ENCODE measurements around the gene ZNF215.
A peak's percentile ranks its signal among the peaks of the same experiment; 100 is the strongest.
"Not testable (repeated sequence)": the region's sequence is repeated elsewhere in the genome, so short reads cannot be mapped to it uniquely, and the experiment has no call there.

The ZNF215 gene

DNA sequence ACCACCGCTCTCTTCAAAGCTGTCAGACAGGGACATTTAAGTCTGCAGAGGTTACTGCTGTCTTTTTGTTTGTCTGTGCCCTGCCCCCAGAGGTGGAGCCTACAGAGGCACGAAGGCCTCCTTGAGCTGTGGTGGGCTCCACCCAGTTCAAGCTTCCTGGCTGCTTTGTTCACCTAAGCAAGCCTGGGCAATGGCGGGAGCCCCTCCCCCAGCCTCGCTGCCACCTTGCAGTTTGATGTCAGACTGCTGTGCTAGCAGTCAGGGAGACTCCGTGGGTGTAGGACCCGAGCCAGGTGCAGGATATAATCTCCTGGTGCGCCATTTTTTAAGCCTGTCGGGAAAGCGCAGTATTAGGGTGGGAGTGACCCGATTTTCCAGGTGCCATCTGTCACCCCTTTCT lies 28.0 kb downstream of the ZNF215 start:
- no CpG with 5 or more reads among the region's 10 CpGs for WGBS (ENCODE audit: extremely low coverage, insufficient coverage, low lambda C conversion rate)
- H4K8ac ChIP-seq (ENCODE audit: low read depth, low read length); H3K4me3 ChIP-seq (ENCODE audit: low read length); H3K23ac ChIP-seq (ENCODE audit: low read length); H3K9ac ChIP-seq (ENCODE audit: low read length); H2BK120ac ChIP-seq (ENCODE audit: low read depth, low read length); H3K79me1 ChIP-seq (ENCODE audit: low read length); H3K4ac ChIP-seq (ENCODE audit: low read depth, low read length); H2BK5ac ChIP-seq (ENCODE audit: low read length); H3K56ac ChIP-seq (ENCODE audit: low read length); H3K79me2 ChIP-seq (ENCODE audit: control insufficient read depth, insufficient read depth, low read length); H3K18ac ChIP-seq (ENCODE audit: low read length); H3K27me3 ChIP-seq (ENCODE audit: insufficient read depth, low read length, poor library complexity); H4K5ac ChIP-seq (ENCODE audit: low read length); H3K36me3 ChIP-seq (ENCODE audit: control insufficient read depth, insufficient read depth, low read length); DNase-seq; H3K4me1 ChIP-seq (ENCODE audit: control insufficient read depth, low read depth, low read length); H2AK5ac ChIP-seq (ENCODE audit: low read length); H2BK15ac ChIP-seq (replicated peaks; ENCODE audit: low read depth); H3K27ac ChIP-seq (ENCODE audit: low read depth, low read length); H3K4me2 ChIP-seq (ENCODE audit: low read length): not testable (repeated sequence)

DNA sequence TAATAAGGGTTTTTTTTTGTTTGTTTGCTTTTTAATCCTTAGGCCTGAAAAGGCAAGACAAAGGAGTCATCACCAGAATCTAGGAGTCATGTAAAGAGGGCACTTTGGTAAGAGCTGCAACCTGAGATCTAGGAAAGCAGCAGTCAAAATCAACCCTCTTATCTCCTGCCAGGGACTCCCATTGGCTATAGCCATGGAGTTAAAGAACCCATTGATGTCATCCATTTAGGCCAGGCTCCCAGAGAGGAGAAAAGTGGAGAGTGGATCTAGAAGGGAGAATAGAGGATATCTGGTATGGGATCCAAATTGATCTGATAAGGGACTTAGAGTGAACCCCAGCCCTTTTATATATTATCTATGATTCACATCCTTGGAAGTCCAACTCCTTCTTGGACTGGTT lies 35.9 kb downstream of the ZNF215 start:
- H3K4me2 ChIP-seq (ENCODE audit: low read length) = no peak overlapping the region
- no peak overlapping the region for H4K5ac ChIP-seq (ENCODE audit: low read length)
- H3K27me3 ChIP-seq (ENCODE audit: insufficient read depth, low read length, poor library complexity) = no peaks in the 10 kb centered on the region
- no peak overlapping the region for H3K18ac ChIP-seq (ENCODE audit: low read length)
- no peak overlapping the region for H3K23ac ChIP-seq (ENCODE audit: low read length)
- no peak overlapping the region for H2BK5ac ChIP-seq (ENCODE audit: low read length)
- no peak overlapping the region for H3K27ac ChIP-seq (ENCODE audit: low read depth, low read length)
- no peak overlapping the region for H4K8ac ChIP-seq (ENCODE audit: low read depth, low read length)
- no peak overlapping the region for H2AK5ac ChIP-seq (ENCODE audit: low read length)
- DNase-seq = peak; percentile 30
- H3K36me3 ChIP-seq (ENCODE audit: control insufficient read depth, insufficient read depth, low read length) = no peaks in the 10 kb centered on the region
- H3K79me1 ChIP-seq (ENCODE audit: low read length) = no peaks in the 10 kb centered on the region
- no peak overlapping the region for H3K4ac ChIP-seq (ENCODE audit: low read depth, low read length)
- no peak overlapping the region for H3K56ac ChIP-seq (ENCODE audit: low read length)
- H3K9ac ChIP-seq (ENCODE audit: low read length) = no peak overlapping the region
- no peak overlapping the region for H2BK15ac ChIP-seq (replicated peaks; ENCODE audit: low read depth)
- no peak overlapping the region for H3K4me3 ChIP-seq (ENCODE audit: low read length)
- no peak overlapping the region for H2BK120ac ChIP-seq (ENCODE audit: low read depth, low read length)
- no peaks in the 10 kb centered on the region for H3K79me2 ChIP-seq (ENCODE audit: control insufficient read depth, insufficient read depth, low read length)
- H3K4me1 ChIP-seq (ENCODE audit: control insufficient read depth, low read depth, low read length) = no peaks in the 10 kb centered on the region

DNA sequence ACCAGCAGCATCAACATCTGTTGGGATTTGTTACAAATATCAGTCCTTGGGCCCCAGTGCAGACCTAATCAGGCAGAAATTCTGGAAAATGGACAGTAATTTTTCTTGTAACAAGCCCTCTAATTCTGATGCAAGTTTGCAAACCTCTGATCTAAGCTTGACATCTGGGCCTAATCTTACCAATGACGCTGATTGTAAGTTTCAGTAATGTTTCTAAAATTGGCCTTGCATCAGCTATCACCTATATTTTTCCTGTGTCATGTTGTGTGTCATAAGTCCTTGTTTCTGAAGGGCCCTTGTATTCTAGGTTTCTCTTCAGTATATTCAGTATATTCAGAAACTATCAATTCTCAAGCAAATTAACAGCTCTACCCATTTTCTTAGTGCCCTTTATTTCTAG lies 36.4 kb downstream of the ZNF215 start:
- WGBS (ENCODE audit: extremely low coverage, insufficient coverage, low lambda C conversion rate) = no CpG with 5 or more reads among the region's 1 CpG
- Histone ChIP-seq H3K27me3 (ENCODE audit: insufficient read depth, low read length, poor library complexity) (no peaks in the 10 kb centered on the region), H3K27ac (ENCODE audit: low read depth, low read length) (no peak overlapping the region), H3K36me3 (ENCODE audit: control insufficient read depth, insufficient read depth, low read length) (no peaks in the 10 kb centered on the region), H3K56ac (ENCODE audit: low read length) (no peak overlapping the region), H3K4me3 (ENCODE audit: low read length) (no peak overlapping the region), H2BK5ac (ENCODE audit: low read length) (no peak overlapping the region), H3K9ac (ENCODE audit: low read length) (no peak overlapping the region), H3K79me2 (ENCODE audit: control insufficient read depth, insufficient read depth, low read length) (no peaks in the 10 kb centered on the region), H3K4ac (ENCODE audit: low read depth, low read length) (no peak overlapping the region), H4K5ac (ENCODE audit: low read length) (no peak overlapping the region), H3K18ac (ENCODE audit: low read length) (no peak overlapping the region), H3K4me1 (ENCODE audit: control insufficient read depth, low read depth, low read length) (no peaks in the 10 kb centered on the region), H3K23ac (ENCODE audit: low read length) (no peak overlapping the region), H2BK120ac (ENCODE audit: low read depth, low read length) (no peak overlapping the region), H3K79me1 (ENCODE audit: low read length) (no peaks in the 10 kb centered on the region), H4K8ac (ENCODE audit: low read depth, low read length) (no peak overlapping the region), H3K4me2 (ENCODE audit: low read length) (no peak overlapping the region), H2BK15ac (replicated peaks; ENCODE audit: low read depth) (no peak overlapping the region), H2AK5ac (ENCODE audit: low read length) (no peak overlapping the region)
- DNase-seq = no peak

DNA sequence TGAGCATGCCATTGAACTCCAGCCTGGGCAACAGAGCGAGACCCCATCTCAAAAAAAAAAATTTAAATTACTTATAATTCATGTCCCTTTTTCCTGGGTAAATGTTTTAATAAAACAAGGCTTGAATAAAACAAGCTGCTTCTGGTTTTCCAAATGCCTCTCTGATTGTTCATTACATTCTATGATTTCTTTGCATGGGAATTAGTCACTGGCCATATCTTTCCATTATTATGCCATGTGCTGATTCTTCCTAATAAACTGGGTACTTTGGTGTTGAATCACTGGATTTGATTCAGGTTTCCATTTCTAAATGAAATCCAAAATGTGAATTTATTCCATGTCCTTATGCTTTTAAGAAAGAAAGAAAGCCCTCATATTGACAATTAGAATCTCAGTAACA lies 42.6 kb downstream of the ZNF215 start:
- H2BK120ac ChIP-seq (ENCODE audit: low read depth, low read length) = no peak overlapping the region
- no peak for DNase-seq
- no peaks in the 10 kb centered on the region for H3K27me3 ChIP-seq (ENCODE audit: insufficient read depth, low read length, poor library complexity)
- no peaks in the 10 kb centered on the region for H3K36me3 ChIP-seq (ENCODE audit: control insufficient read depth, insufficient read depth, low read length)
- H4K5ac ChIP-seq (ENCODE audit: low read length) = no peak overlapping the region
- no peak overlapping the region for H3K18ac ChIP-seq (ENCODE audit: low read length)
- H3K79me1 ChIP-seq (ENCODE audit: low read length) = no peaks in the 10 kb centered on the region
- no peak overlapping the region for H3K27ac ChIP-seq (ENCODE audit: low read depth, low read length)
- H2BK5ac ChIP-seq (ENCODE audit: low read length) = no peak overlapping the region
- WGBS (ENCODE audit: extremely low coverage, insufficient coverage, low lambda C conversion rate) = no CpG with 5 or more reads among the region's 1 CpG
- H3K79me2 ChIP-seq (ENCODE audit: control insufficient read depth, insufficient read depth, low read length) = no peaks in the 10 kb centered on the region
- H3K9ac ChIP-seq (ENCODE audit: low read length) = no peak overlapping the region
- H3K4me1 ChIP-seq (ENCODE audit: control insufficient read depth, low read depth, low read length) = no peaks in the 10 kb centered on the region
- no peak overlapping the region for H2BK15ac ChIP-seq (replicated peaks; ENCODE audit: low read depth)
- no peak overlapping the region for H3K4me2 ChIP-seq (ENCODE audit: low read length)
- no peak overlapping the region for H3K4ac ChIP-seq (ENCODE audit: low read depth, low read length)
- H3K23ac ChIP-seq (ENCODE audit: low read length) = no peak overlapping the region
- no peak overlapping the region for H2AK5ac ChIP-seq (ENCODE audit: low read length)
- H4K8ac ChIP-seq (ENCODE audit: low read depth, low read length) = no peak overlapping the region
- no peak overlapping the region for H3K56ac ChIP-seq (ENCODE audit: low read length)
- H3K4me3 ChIP-seq (ENCODE audit: low read length) = no peak overlapping the region

DNA sequence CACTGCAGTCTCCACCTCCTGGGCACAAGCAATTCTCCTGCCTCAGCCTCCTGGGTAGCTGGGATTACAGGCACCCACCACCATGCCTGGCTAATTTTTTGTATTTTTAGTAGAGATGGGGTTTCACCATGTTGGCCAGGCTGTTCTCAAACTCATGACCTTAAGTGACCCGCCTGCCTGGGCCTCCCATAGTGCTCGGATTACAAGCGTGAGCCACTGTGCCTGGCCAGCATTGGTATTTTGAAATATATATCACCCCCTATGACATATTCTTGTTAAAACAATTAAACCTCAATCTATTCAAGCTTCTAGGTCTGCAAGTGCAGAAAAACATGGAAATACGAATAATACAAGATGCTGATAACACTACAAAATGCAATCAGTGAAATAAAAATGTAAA lies 43.6 kb downstream of the ZNF215 start:
- whole genome bisulfite sequencing (ENCODE audit: extremely low coverage, insufficient coverage, low lambda C conversion rate) = no CpG with 5 or more reads among the region's 4 CpGs
- not testable (repeated sequence) for H2BK5ac ChIP-seq (ENCODE audit: low read length); H3K27me3 ChIP-seq (ENCODE audit: insufficient read depth, low read length, poor library complexity); H3K56ac ChIP-seq (ENCODE audit: low read length); H3K36me3 ChIP-seq (ENCODE audit: control insufficient read depth, insufficient read depth, low read length); H2BK15ac ChIP-seq (replicated peaks; ENCODE audit: low read depth); H3K4ac ChIP-seq (ENCODE audit: low read depth, low read length); H3K9ac ChIP-seq (ENCODE audit: low read length); H3K27ac ChIP-seq (ENCODE audit: low read depth, low read length); H3K4me3 ChIP-seq (ENCODE audit: low read length); H3K79me1 ChIP-seq (ENCODE audit: low read length); DNase-seq; H4K5ac ChIP-seq (ENCODE audit: low read length); H3K4me1 ChIP-seq (ENCODE audit: control insufficient read depth, low read depth, low read length); H3K79me2 ChIP-seq (ENCODE audit: control insufficient read depth, insufficient read depth, low read length); H2AK5ac ChIP-seq (ENCODE audit: low read length); H3K23ac ChIP-seq (ENCODE audit: low read length); H4K8ac ChIP-seq (ENCODE audit: low read depth, low read length); H3K18ac ChIP-seq (ENCODE audit: low read length); H2BK120ac ChIP-seq (ENCODE audit: low read depth, low read length); H3K4me2 ChIP-seq (ENCODE audit: low read length)

DNA sequence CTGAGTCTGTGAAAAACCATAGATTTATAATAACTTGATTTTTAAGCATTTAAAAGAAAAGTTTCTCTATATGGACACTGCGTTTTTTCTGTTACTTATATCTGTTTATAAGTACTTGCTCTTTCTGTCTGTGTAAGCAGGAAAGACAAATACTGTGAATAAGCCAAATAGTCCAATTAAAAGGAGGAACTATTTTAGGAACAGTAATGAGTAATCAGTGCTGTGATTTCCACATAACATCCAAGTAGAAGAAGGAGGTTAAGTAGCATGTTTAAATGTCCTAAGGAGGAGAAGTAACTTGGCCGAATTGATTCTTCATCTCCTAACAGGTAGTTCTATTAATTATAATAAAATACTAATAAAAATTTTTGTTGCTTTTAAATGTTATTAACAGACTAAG lies 53.1 kb downstream of the ZNF215 start:
- Histone ChIP-seq H2BK5ac (ENCODE audit: low read length) (no peak overlapping the region), H3K79me2 (ENCODE audit: control insufficient read depth, insufficient read depth, low read length) (no peaks in the 10 kb centered on the region), H4K8ac (ENCODE audit: low read depth, low read length) (no peak overlapping the region), H3K36me3 (ENCODE audit: control insufficient read depth, insufficient read depth, low read length) (no peaks in the 10 kb centered on the region), H3K79me1 (ENCODE audit: low read length) (no peaks in the 10 kb centered on the region), H3K4me2 (ENCODE audit: low read length) (no peak overlapping the region), H3K18ac (ENCODE audit: low read length) (no peak overlapping the region), H3K27ac (ENCODE audit: low read depth, low read length) (no peak overlapping the region), H3K9ac (ENCODE audit: low read length) (no peak overlapping the region), H3K27me3 (ENCODE audit: insufficient read depth, low read length, poor library complexity) (no peaks in the 10 kb centered on the region), H3K56ac (ENCODE audit: low read length) (no peak overlapping the region), H3K23ac (ENCODE audit: low read length) (no peak overlapping the region), H3K4ac (ENCODE audit: low read depth, low read length) (no peak overlapping the region), H3K4me3 (ENCODE audit: low read length) (no peak overlapping the region), H2BK120ac (ENCODE audit: low read depth, low read length) (no peak overlapping the region), H3K4me1 (ENCODE audit: control insufficient read depth, low read depth, low read length) (no peaks in the 10 kb centered on the region), H4K5ac (ENCODE audit: low read length) (no peak overlapping the region), H2AK5ac (ENCODE audit: low read length) (no peak overlapping the region), H2BK15ac (replicated peaks; ENCODE audit: low read depth) (no peak overlapping the region)
- WGBS (ENCODE audit: extremely low coverage, insufficient coverage, low lambda C conversion rate) = no CpG with 5 or more reads among the region's 2 CpGs
- no peak for DNase-seq
